ENCODE results near the gene PDXDC1.

PDXDC1 gene

GRCh38 chr16:15034266-15035162 lies 59.7 kb downstream of the PDXDC1 start:
- no peak for TF ChIP-seq CTCF (IDR thresholded peaks at IDR 0.05; ENCODE audit: insufficient read depth, low read length, missing control alignments)
- DNase-seq (ENCODE audit: low read depth, low spot score), result no peak
- POLR2A ChIA-PET, result no interaction called here
- CTCF ChIA-PET, result interaction anchor here (1.1 to 1.2 kb wide), 2 partner anchors 8 to 39 kb away, joined by 3 to 4 read pairs; no protein-coding TSS in a partner anchor
- no peak overlapping the region for H3K4me3 ChIP-seq (ENCODE audit: low read depth, low read length)

- DNase-seq (ENCODE audit: low read depth, low spot score), result no peak
- TF ChIP-seq CTCF (IDR thresholded peaks at IDR 0.05; ENCODE audit: insufficient read depth, low read length, missing control alignments), result no peak
- ChIA-PET POLR2A (no interaction called here), CTCF (no interaction called here)
- no peak overlapping the region for H3K4me3 ChIP-seq (ENCODE audit: low read depth, low read length)
These were observed 60.4 kb downstream of the PDXDC1 start for GRCh38 chr16:15035163-15035729.

- H3K4me3 ChIP-seq (ENCODE audit: low read depth, low read length), result no peak overlapping the region
- DNase-seq (ENCODE audit: low read depth, low spot score), result no peak
- ChIA-PET CTCF (interaction anchor here (1.2 kb wide), 1 partner anchor 36 kb away, joined by 3 read pairs; no protein-coding TSS in a partner anchor), POLR2A (no interaction called here)
- TF ChIP-seq CTCF (IDR thresholded peaks at IDR 0.05; ENCODE audit: insufficient read depth, low read length, missing control alignments), result no peak
These were observed 62.2 kb downstream of the PDXDC1 start for GRCh38 chr16:15037003-15037402.

- no peak for DNase-seq (ENCODE audit: low read depth, low spot score)
- ChIA-PET CTCF (interaction anchor here (1.2 kb wide), 1 partner anchor 35 kb away, joined by 3 read pairs; no protein-coding TSS in a partner anchor), POLR2A (no interaction called here)
- no peak for TF ChIP-seq CTCF (IDR thresholded peaks at IDR 0.05; ENCODE audit: insufficient read depth, low read length, missing control alignments)
- H3K4me3 ChIP-seq (ENCODE audit: low read depth, low read length), result no peak overlapping the region
These were observed 62.9 kb downstream of the PDXDC1 start for GRCh38 chr16:15037745-15038144.

- DNase-seq (ENCODE audit: low read depth, low spot score), result no peak
- ChIA-PET POLR2A (no interaction called here), CTCF (interaction anchor here (0.9 kb wide), 1 partner anchor 41 kb away, joined by 4 read pairs; no protein-coding TSS in a partner anchor)
- no peak for TF ChIP-seq CTCF (IDR thresholded peaks at IDR 0.05; ENCODE audit: insufficient read depth, low read length, missing control alignments)
- H3K4me3 ChIP-seq (ENCODE audit: low read depth, low read length), result no peak overlapping the region
These were observed 63.9 kb downstream of the PDXDC1 start for GRCh38 chr16:15038689-15039088.

Data from AG04449 (cell line).